ENCODE measurements around the gene FEN1. TPM values are rescaled to one million over a fixed set of nuclear protein-coding genes. Genes with fewer than 3 reads are reported as not detected.

FEN1 gene
- total and polyA plus RNA-seq, 2 donors (not counting 1 experiment from before 2014, with no cell fraction given), result 3.8 to 14.0 TPM

- H3K9ac ChIP-seq (ENCODE audit: insufficient read depth, low read length), result no peak overlapping the region
- H4K20me1 ChIP-seq (ENCODE audit: control insufficient read depth, extremely low read depth, insufficient read depth, low read length), result peaks cover 2% of the 10 kb centered on the region
- no peak for TF ChIP-seq EZH2 (IDR thresholded peaks at IDR 0.05; ENCODE audit: low read length, missing control alignments)
- no peaks in the 10 kb centered on the region for H3K9me3 ChIP-seq (ENCODE audit: control insufficient read depth, insufficient read depth, low read depth, low read length)
- DNase-seq (ENCODE audit: low read depth in 2 of 2), result no peak
- H3K36me3 ChIP-seq (ENCODE audit: control insufficient read depth, insufficient read depth, low read length), result peaks cover 17% of the 10 kb centered on the region
- H3K4me2 ChIP-seq (ENCODE audit: extremely low read depth, insufficient read depth, low read length), result peak overlapping the region; percentile 99
- no peaks in the 10 kb centered on the region for H3K27me3 ChIP-seq (ENCODE audit: control insufficient read depth, insufficient read depth, low read length)
- peak overlapping the region; percentile 83 to 98 (median 88) for H3K4me3 ChIP-seq (replicated peaks in 1 of 4; ENCODE audit: control extremely low read depth in 1 of 4, insufficient read depth in 1 of 4, low read depth in 3 of 4, low read length in 4 of 4)
- peaks cover 61% of the 10 kb centered on the region for H3K79me2 ChIP-seq (ENCODE audit: control insufficient read depth, insufficient read depth, low read length)
- peaks cover 24% of the 10 kb centered on the region for H3K4me1 ChIP-seq (ENCODE audit: control insufficient read depth, extremely low read depth, insufficient read depth, low read length)
- H3K27ac ChIP-seq (ENCODE audit: insufficient read depth, low read length), result peak overlapping the region; percentile 75
- no peak overlapping the region for H2AFZ ChIP-seq (ENCODE audit: low read length)
Measured at GRCh38 chr11:61829806-61830205, 37.1 kb downstream of the FEN1 start.

DNA sequence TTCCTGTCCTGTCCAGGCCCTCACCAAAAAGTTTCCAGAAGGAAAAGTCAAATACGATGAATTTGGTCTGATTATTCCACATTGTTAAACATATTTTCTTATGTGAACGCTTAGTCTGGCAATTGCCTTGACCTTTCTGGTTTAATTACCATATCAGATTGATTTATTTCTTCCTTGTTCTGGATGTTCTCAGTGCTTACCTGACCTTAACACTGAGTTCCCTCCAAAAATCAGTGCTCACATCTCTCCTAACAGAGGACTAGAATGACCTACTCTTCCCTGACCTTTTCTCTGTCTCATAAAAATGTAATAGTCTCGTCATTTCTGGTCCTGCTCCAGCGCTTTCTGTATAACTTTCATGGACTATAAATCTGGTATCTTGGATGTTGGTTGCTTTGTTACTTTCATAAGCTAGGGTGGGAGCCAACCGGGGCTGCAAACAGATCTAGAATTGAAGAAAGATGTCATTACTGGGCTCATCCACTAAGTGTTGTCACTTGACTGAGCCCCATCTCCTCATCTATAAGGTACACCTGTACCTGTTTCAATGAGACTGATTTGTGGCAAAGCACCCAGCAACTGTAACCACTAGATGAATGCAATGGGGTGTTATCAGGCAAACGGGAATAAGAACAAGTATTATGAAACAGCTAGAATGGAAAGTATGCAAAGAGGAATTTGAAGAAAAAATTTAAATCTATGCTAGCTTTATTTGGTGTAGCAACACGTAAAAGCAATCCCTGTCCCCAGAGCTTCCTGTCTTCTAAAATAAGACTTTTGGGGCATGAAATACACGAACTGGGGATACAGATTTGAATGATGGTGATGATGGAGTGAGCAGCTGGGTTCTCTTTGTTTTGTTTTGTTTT is 37.8 kb downstream of the FEN1 start:
- H2AFZ ChIP-seq (ENCODE audit: low read length), result no peak overlapping the region
- no peaks in the 10 kb centered on the region for H3K27me3 ChIP-seq (ENCODE audit: control insufficient read depth, insufficient read depth, low read length)
- no peak overlapping the region for H3K27ac ChIP-seq (ENCODE audit: insufficient read depth, low read length)
- H3K9me3 ChIP-seq (ENCODE audit: control insufficient read depth, insufficient read depth, low read depth, low read length), result no peaks in the 10 kb centered on the region
- H3K4me1 ChIP-seq (ENCODE audit: control insufficient read depth, extremely low read depth, insufficient read depth, low read length), result peaks cover 26% of the 10 kb centered on the region
- H3K36me3 ChIP-seq (ENCODE audit: control insufficient read depth, insufficient read depth, low read length), result peaks cover 17% of the 10 kb centered on the region
- DNase-seq (ENCODE audit: low read depth in 2 of 2), result peak in 1 of 2 donors; percentile 46
- TF ChIP-seq, protein P1, sequence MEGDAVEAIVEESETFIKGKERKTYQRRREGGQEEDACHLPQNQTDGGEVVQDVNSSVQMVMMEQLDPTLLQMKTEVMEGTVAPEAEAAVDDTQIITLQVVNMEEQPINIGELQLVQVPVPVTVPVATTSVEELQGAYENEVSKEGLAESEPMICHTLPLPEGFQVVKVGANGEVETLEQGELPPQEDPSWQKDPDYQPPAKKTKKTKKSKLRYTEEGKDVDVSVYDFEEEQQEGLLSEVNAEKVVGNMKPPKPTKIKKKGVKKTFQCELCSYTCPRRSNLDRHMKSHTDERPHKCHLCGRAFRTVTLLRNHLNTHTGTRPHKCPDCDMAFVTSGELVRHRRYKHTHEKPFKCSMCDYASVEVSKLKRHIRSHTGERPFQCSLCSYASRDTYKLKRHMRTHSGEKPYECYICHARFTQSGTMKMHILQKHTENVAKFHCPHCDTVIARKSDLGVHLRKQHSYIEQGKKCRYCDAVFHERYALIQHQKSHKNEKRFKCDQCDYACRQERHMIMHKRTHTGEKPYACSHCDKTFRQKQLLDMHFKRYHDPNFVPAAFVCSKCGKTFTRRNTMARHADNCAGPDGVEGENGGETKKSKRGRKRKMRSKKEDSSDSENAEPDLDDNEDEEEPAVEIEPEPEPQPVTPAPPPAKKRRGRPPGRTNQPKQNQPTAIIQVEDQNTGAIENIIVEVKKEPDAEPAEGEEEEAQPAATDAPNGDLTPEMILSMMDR (conservative IDR thresholded peaks at IDR 0.05 in 1 of 2, IDR thresholded peaks at IDR 0.05 in 1 of 2; ENCODE audit: low read depth in 1 of 2, low read length in 2 of 2), result no peak
- no peak for TF ChIP-seq EZH2 (IDR thresholded peaks at IDR 0.05; ENCODE audit: low read length, missing control alignments)
- peaks cover 2% of the 10 kb centered on the region for H4K20me1 ChIP-seq (ENCODE audit: control insufficient read depth, extremely low read depth, insufficient read depth, low read length)
- H3K79me2 ChIP-seq (ENCODE audit: control insufficient read depth, insufficient read depth, low read length), result peaks cover 64% of the 10 kb centered on the region
- H3K9ac ChIP-seq (ENCODE audit: insufficient read depth, low read length), result no peak overlapping the region
- H3K4me3 ChIP-seq (replicated peaks in 1 of 4; ENCODE audit: control extremely low read depth in 1 of 4, insufficient read depth in 1 of 4, low read depth in 3 of 4, low read length in 4 of 4), result peak overlapping the region; percentile 83 to 98 (median 88)
- H3K4me2 ChIP-seq (ENCODE audit: extremely low read depth, insufficient read depth, low read length), result peak overlapping the region; percentile 99

DNA sequence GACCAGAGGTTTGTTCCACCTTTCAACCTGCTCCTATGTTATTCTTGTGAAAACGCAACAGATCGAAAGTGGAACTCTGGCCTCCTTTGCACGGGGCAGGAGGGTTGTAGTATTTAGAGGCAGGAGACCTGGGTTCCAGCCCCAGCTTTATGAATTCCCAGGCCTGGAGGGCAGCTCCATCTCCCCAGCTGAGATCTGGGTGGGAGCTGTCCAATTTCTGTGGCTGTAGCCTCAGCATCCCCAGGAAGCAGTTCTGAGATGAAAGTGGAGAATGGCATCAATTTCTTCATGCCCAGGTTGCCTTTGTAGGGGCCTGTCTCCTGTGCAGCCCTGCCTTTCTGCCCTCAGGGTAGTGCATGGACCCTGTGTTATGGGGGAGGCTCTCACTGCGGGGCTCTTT is 39.5 kb downstream of the FEN1 start:
- no peak for DNase-seq (ENCODE audit: low read depth in 2 of 2)
- Histone ChIP-seq H3K9me3 (ENCODE audit: control insufficient read depth, insufficient read depth, low read depth, low read length) (no peaks in the 10 kb centered on the region), H3K79me2 (ENCODE audit: control insufficient read depth, insufficient read depth, low read length) (peaks cover 77% of the 10 kb centered on the region), H3K27ac (ENCODE audit: insufficient read depth, low read length) (no peak overlapping the region), H3K27me3 (ENCODE audit: control insufficient read depth, insufficient read depth, low read length) (no peaks in the 10 kb centered on the region), H3K9ac (ENCODE audit: insufficient read depth, low read length) (no peak overlapping the region), H3K36me3 (ENCODE audit: control insufficient read depth, insufficient read depth, low read length) (peaks cover 17% of the 10 kb centered on the region), H2AFZ (ENCODE audit: low read length) (no peak overlapping the region), H3K4me1 (ENCODE audit: control insufficient read depth, extremely low read depth, insufficient read depth, low read length) (peaks cover 22% of the 10 kb centered on the region), H4K20me1 (ENCODE audit: control insufficient read depth, extremely low read depth, insufficient read depth, low read length) (peaks cover 2% of the 10 kb centered on the region), H3K4me2 (ENCODE audit: extremely low read depth, insufficient read depth, low read length) (no peak overlapping the region), H3K4me3 (replicated peaks in 1 of 4; ENCODE audit: control extremely low read depth in 1 of 4, insufficient read depth in 1 of 4, low read depth in 3 of 4, low read length in 4 of 4) (peak overlapping the region in 1 of 4 experiments; percentile 98)
- TF ChIP-seq, protein P1 (conservative IDR thresholded peaks at IDR 0.05 in 1 of 2, IDR thresholded peaks at IDR 0.05 in 1 of 2; ENCODE audit: low read depth in 1 of 2, low read length in 2 of 2), result no peak
- no peak for TF ChIP-seq EZH2 (IDR thresholded peaks at IDR 0.05; ENCODE audit: low read length, missing control alignments)

Data from fibroblast of lung (primary cell).